Subcutaneous abdominal adipose tissue (tissue), 5 donors: ENCODE results near the gene SPATA24.

Experiments used
- H3K27ac ChIP-seq: one replicate; pipeline ENCODE4 v1.7.0; 2013; ENCODE audit warnings: low read depth, mild to moderate bottlenecking, inconsistent platforms, low read length, moderate library complexity
- H3K27me3 ChIP-seq, 5 donors: one replicate each; pipeline ENCODE4 v1.7.0; 2013; ENCODE audit warnings: low read length in 5 of 5, inconsistent platforms in 1 of 5; ENCODE audit not compliant: control insufficient read depth in 5 of 5, insufficient read depth in 4 of 5
- H3K36me3 ChIP-seq, 5 donors: one replicate each; pipeline ENCODE4 v1.7.0; 2013; ENCODE audit warnings: low read length in 5 of 5; ENCODE audit not compliant: control insufficient read depth in 5 of 5, insufficient read depth in 5 of 5
- H3K4me1 ChIP-seq, 5 donors: one replicate each; pipeline ENCODE4 v1.7.0; 2013; ENCODE audit warnings: low read length in 5 of 5, mild to moderate bottlenecking in 3 of 5, moderate library complexity in 1 of 5; ENCODE audit not compliant: control insufficient read depth in 5 of 5, insufficient read depth in 5 of 5
- H3K4me3 ChIP-seq, 5 donors: one replicate each; pipeline ENCODE4 v1.7.0; 2013; ENCODE audit warnings: low read length in 5 of 5, low read depth in 1 of 5
- H3K9ac ChIP-seq, 5 donors: one replicate each; pipeline ENCODE4 v1.7.0; 2013; ENCODE audit warnings: low read length in 5 of 5, mild to moderate bottlenecking in 4 of 5, moderate library complexity in 3 of 5
- H3K9me3 ChIP-seq, 5 donors: one replicate each; pipeline ENCODE4 v1.7.0; 2013; ENCODE audit warnings: low read length in 5 of 5; ENCODE audit not compliant: control insufficient read depth in 5 of 5
- donor health status: healthy.
- donor health status: healthy.
- donor health status: healthy.
- donor health status: healthy.
- donor health status: healthy.

SPATA24 gene

DNA sequence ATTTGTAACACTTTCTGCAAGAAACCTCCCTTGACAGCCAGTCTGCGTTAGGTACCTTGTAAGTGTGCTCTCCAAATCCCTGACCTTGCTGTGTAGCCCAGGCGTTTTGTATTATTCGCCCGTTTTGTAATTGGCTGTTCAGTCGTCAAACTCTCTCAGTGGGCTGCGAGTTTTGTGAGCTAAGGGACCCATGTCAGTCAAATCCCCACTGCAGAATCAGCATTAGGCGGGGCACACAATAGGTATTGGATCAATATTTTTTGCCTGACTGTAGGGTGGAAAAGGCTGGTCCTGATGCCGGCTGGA lies 34.8 kb upstream of the SPATA24 start:
- H3K27ac ChIP-seq: no peak overlapping the region
- peak overlapping the region; percentile 84 to 96 (median 93) for H3K4me3 ChIP-seq
- H3K9ac ChIP-seq: peak overlapping the region in 2 of 5 donors; percentile 43 to 76

DNA sequence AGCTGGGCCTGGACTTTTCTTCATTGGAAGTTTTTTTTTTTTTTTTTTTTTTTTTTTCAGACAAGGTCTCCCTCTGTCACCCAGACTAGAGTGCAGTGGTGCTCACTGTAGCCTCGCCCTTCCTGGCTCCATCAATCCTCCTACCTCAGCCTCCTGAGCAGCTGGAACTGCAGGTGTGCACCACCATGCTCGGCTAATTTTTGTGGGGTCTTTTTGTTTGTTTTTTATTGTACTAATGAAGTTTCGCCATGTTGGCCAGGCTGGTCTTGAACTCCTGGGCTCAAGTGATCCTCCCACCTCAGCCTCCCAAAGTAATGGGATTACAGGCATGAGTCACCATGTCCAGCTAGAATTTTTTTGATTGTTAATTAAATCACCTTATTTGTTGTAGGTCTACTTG lies 31.8 kb upstream of the SPATA24 start:
- peaks cover 0 to 7% (median 3%) of the 10 kb centered on the region in 5 donors for H3K36me3 ChIP-seq
- no peak overlapping the region for H3K27ac ChIP-seq
- no peaks in the 10 kb centered on the region for H3K9me3 ChIP-seq
- no peak overlapping the region for H3K9ac ChIP-seq
- no peak overlapping the region for H3K4me3 ChIP-seq
- H3K4me1 ChIP-seq: peaks cover 4 to 14% (median 11%) of the 10 kb centered on the region in 5 donors
- no peaks in the 10 kb centered on the region for H3K27me3 ChIP-seq

More for the DNA sequence above, 34.8 kb upstream of the SPATA24 start:
- Histone ChIP-seq H3K4me1 (peaks cover 4 to 14% (median 11%) of the 10 kb centered on the region in 5 donors), H3K9me3 (no peaks in the 10 kb centered on the region), H3K27me3 (no peaks in the 10 kb centered on the region), H3K36me3 (peaks cover 0 to 3% (median 0%) of the 10 kb centered on the region in 5 donors)

DNA sequence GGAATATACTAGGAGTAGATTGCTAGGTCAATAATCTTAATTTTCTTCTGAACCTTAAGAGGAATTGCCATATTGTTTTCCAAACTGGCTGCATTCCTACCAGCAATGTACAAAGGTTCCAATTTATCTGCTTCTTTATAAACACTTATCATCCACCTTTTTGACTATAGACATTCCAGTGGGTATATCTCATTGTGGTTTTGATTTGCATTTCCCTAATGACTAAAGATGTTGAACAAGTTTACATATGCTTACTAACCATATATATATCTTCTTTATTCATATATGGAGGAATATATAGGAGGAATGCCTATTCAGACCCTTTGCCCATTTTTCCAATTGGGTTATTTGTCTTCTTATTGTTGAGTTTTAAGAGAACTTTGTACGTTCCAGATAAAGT lies 27.8 kb upstream of the SPATA24 start:
- H3K27me3 ChIP-seq: no peaks in the 10 kb centered on the region
- H3K36me3 ChIP-seq: peaks cover 0 to 15% (median 9%) of the 10 kb centered on the region in 5 donors
- H3K9me3 ChIP-seq: no peaks in the 10 kb centered on the region
- H3K4me3 ChIP-seq: no peak overlapping the region
- no peak overlapping the region for H3K9ac ChIP-seq
- H3K27ac ChIP-seq: no peak overlapping the region
- no peaks in the 10 kb centered on the region for H3K4me1 ChIP-seq

DNA sequence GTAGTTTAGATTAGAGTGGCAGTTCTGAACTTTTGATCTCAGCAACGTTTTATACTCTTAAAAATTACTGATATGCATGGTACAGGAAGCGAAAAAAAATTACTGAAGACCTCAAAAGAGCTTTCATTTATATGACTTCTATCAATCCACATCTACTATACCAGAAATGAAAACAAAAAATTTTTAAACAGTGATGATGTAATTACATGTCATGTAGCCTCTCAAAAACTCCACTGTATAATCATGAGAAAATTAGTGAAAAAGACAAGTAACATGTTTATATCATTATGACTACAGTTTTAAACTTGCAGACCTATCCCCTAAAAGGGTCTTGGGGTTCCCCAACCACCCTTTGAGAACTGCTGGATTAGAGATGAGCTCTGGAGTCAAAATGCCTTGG lies 26.1 kb upstream of the SPATA24 start:
- Histone ChIP-seq H3K36me3 (peaks cover 5 to 26% (median 19%) of the 10 kb centered on the region in 5 donors), H3K9ac (no peak overlapping the region), H3K4me3 (no peak overlapping the region)

DNA sequence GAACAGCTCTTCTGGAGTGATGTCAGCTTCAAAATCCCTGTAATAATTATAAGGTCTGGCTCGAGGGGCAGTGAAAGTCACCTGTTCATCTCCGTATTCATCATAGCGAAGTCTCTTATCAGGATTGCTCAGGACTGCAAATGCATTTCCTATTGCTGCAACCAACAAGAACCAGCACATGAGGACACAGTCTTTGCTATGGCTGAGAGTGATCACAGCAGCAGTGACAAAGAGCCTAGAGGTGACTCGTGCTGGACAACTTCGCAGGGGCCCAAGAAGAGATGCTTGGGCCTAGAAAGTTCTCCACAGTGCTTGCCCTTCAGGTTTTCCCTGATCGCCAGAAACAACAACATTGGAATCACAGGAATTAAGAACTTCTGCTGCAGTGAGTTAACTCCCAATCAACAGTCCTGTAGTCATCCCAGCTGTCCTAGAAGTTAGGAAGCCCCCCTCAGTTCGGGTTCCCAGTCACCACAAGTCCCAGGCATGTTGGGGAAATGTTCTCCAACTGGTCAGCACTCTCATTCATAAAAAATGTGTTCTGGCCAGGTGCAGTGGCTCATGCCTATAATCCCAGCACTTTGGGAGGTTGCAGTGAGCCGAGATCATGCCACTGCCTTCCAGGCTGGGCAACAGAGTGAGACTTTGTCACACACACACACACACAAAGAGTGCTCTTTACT lies 22.5 kb upstream of the SPATA24 start:
- Histone ChIP-seq H3K4me3 (no peak overlapping the region), H3K27me3 (no peaks in the 10 kb centered on the region), H3K36me3 (peaks cover 5 to 33% (median 19%) of the 10 kb centered on the region in 5 donors), H3K9me3 (no peaks in the 10 kb centered on the region), H3K4me1 (no peaks in the 10 kb centered on the region), H3K27ac (no peak overlapping the region), H3K9ac (no peak overlapping the region)

More for the DNA sequence above, 26.1 kb upstream of the SPATA24 start:
- H3K27ac ChIP-seq: no peak overlapping the region
- H3K9me3 ChIP-seq: no peaks in the 10 kb centered on the region
- no peaks in the 10 kb centered on the region for H3K4me1 ChIP-seq
- no peaks in the 10 kb centered on the region for H3K27me3 ChIP-seq

DNA sequence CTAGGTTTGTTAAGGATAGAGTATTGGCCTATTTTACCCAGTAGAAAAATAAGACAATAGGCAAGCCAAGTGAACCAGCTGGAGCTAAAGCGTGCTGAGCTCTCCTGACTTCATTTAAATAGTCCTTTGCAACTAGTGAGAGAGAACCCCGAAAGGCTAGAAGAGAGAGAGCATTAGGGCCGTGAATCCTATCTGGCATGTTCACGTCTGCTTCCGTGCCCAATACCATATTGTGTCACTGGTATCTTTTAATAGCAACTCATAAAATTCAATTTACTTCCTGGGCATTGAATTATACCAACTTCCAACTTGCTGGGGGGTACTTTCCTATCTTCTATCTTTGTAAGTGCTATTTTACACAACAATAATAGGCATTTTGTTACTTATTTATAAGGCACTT lies 21.6 kb upstream of the SPATA24 start:
- no peak overlapping the region for H3K27ac ChIP-seq

DNA sequence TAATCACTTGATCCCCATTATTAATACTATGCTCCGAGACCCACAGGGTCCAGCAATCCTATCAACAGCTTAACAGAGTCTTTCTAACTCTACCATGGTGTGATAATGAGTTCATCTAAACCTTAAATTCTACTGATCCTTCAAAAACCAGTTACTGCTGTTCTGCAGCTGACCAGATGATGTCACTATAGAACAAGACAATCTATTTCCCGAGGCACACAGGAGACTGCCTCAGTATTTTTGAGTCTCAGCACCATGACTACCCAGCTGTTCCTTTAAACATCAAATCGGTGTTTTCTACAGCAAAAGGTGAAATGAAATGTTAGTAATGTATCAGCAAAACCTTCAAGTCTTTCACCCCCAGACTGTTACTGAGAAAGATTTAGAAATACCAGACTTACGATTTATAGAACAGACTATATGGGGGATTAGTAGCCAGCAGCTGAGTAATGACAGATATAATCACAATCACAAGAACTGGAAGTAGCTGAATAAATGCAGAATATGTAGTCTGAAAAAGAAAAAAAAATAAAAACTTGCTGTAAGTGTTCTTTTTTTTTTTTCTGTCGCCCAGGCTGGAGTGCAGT lies 18.5 kb upstream of the SPATA24 start:
- Histone ChIP-seq H3K27ac (no peak overlapping the region), H3K27me3 (no peaks in the 10 kb centered on the region), H3K4me1 (peaks cover 0 to 26% (median 3%) of the 10 kb centered on the region in 5 donors), H3K4me3 (no peak overlapping the region), H3K9ac (no peak overlapping the region), H3K36me3 (peaks cover 5 to 33% (median 19%) of the 10 kb centered on the region in 5 donors), H3K9me3 (no peaks in the 10 kb centered on the region)

More for the DNA sequence above, 21.6 kb upstream of the SPATA24 start:
- no peak overlapping the region for H3K9ac ChIP-seq
- H3K4me1 ChIP-seq: no peaks in the 10 kb centered on the region
- H3K27me3 ChIP-seq: no peaks in the 10 kb centered on the region
- H3K9me3 ChIP-seq: no peaks in the 10 kb centered on the region
- no peak overlapping the region for H3K4me3 ChIP-seq
- H3K36me3 ChIP-seq: peaks cover 5 to 33% (median 20%) of the 10 kb centered on the region in 5 donors

DNA sequence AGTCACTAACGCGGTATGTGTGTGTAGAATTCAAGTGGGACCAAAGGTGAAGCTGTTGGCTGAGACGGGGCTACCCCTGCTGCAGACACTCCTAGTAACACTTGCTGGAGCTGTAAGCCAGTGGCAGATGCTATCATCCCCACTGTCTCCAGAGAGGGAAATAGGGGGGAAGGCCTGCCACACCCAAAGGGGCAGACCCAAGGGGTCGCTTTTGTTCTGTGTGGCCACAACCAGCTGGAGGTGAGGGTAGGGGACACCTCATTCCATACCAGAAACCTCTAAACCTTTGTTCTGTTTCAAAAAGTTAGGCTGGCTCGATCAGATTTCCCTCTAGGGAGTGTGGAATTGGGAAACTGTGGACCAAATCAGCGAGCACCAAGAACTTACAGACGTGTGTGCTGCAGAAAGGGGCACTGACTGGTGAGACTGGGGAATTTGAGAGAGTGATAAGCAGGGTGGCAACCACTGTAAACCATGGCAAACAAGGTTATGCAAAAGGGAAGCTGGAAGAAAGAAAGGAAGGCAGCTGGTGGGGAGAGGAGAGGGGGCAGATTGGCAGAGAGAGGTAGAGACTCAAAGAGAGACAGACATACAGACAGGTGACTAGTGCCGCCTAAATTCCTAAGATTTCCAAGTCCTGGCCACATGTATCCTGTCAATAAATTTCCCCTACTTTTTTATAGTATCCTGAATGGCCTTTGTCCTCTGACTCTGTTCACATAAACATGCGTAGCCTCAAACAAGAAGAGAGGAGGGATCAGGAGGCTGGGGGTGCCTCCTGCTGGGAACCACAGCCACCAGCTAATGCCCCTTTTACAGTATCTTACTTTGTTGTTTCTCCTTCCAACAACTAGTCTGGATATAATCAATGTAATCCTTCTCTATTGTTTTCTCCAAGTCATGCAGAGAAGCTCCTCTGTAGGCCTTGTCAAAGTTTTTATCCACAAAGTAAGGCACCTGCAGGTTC lies 15.6 kb upstream of the SPATA24 start:
- H3K36me3 ChIP-seq: peaks cover 0 to 17% (median 7%) of the 10 kb centered on the region in 5 donors
- no peaks in the 10 kb centered on the region for H3K9me3 ChIP-seq
- H3K4me3 ChIP-seq: no peak overlapping the region
- H3K27ac ChIP-seq: peak overlapping the region; percentile 56
- H3K4me1 ChIP-seq: peaks cover 0 to 52% (median 9%) of the 10 kb centered on the region in 5 donors
- H3K9ac ChIP-seq: peak overlapping the region in 2 of 5 donors; percentile 12 to 45
- H3K27me3 ChIP-seq: no peaks in the 10 kb centered on the region

DNA sequence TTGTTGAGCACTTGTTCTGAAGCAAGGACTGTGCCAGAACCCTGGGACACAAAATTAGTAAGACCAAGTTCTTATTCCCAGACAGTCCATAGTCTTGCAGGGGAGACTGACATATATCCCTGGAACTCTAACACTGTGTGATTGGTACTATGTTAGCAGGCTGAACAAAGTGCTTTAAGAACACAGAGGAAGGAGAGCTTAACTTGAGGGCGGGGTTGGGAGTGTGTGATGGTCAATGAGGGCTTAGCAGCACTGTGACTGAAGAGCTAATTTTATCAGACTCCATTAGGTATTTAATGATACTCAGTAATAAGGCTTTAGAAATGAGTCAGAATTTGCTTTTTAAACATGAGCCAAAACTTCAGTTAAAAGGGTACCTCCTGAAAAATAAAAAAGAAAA lies 14.9 kb upstream of the SPATA24 start:
- Histone ChIP-seq H3K27me3 (no peaks in the 10 kb centered on the region), H3K36me3 (peaks cover 0 to 12% (median 4%) of the 10 kb centered on the region in 5 donors), H3K9me3 (no peaks in the 10 kb centered on the region), H3K4me1 (peaks cover 0 to 60% (median 9%) of the 10 kb centered on the region in 5 donors), H3K4me3 (no peak overlapping the region), H3K27ac (peak overlapping the region; percentile 56), H3K9ac (peak overlapping the region in 2 of 5 donors; percentile 15 to 26)
